Fibroblast of lung (primary cell): Measurements from ENCODE around the gene TMEM109.

Experiments
- CTCF ChIP-seq, 2 donors: IDR thresholded peaks in 1 of 2; conservative IDR thresholded peaks in 1 of 2; 1 replicate in 1 of 2; 2 replicates in 1 of 2; pipeline ENCODE4 v1.5.1; 2011 to 2012; ENCODE audit warnings: low read length in 2 of 2, control low read depth in 1 of 2, inconsistent platforms in 1 of 2, low read depth in 1 of 2, mild to moderate bottlenecking in 1 of 2
- EZH2 ChIP-seq: IDR thresholded peaks from 2 replicates; pipeline ENCODE4 v1.5.1; 2012; ENCODE audit warnings: low read length, control low read depth, mild to moderate bottlenecking; ENCODE audit errors: missing control alignments

- TF ChIP-seq CTCF (conservative IDR thresholded peaks at IDR 0.05 in 1 of 2, IDR thresholded peaks at IDR 0.05 in 1 of 2; ENCODE audit: low read depth in 1 of 2, low read length in 2 of 2): no peak
- TF ChIP-seq EZH2: no peak
Observed at GRCh38 chr11:60916669-60917206, 2.8 kb downstream of the TMEM109 start.
